Islet precursor cell (in vitro differentiated cells): ENCODE results near the gene PURA.

Experiments
- DNase-seq: peaks from one replicate; pipeline ENCODE4 v3.0.0-alpha.2; 2018

Gene PURA

GRCh38 chr5:140113699-140114263, at the start of gene PURA:
Gene PURA, plus strand, starts transcription at chr5:140114109. Its CDS starts 73 bp downstream, at chr5:140114182.
- peak; percentile 98 for DNase-seq

GRCh38 chr5:140072812-140073211, 41.1 kb upstream of the PURA start:
- no peak for DNase-seq

GRCh38 chr5:140073296-140073695, 40.6 kb upstream of the PURA start:
- no peak for DNase-seq

- DNase-seq, result no peak
These were observed 38.5 kb upstream of the PURA start for GRCh38 chr5:140075371-140075770.

- DNase-seq, result no peak
These were observed 37.8 kb upstream of the PURA start for GRCh38 chr5:140076142-140076541.

GRCh38 chr5:140076788-140077187, 37.1 kb upstream of the PURA start:
- no peak for DNase-seq

- DNase-seq, result no peak
These were observed 30.8 kb upstream of the PURA start for GRCh38 chr5:140083120-140083519.

GRCh38 chr5:140083650-140084049, 30.3 kb upstream of the PURA start:
- DNase-seq, result no peak

- DNase-seq, result no peak
These were observed 29.4 kb upstream of the PURA start for GRCh38 chr5:140084541-140084940.

- DNase-seq, result no peak
These were observed 23.7 kb upstream of the PURA start for GRCh38 chr5:140090251-140090650.

GRCh38 chr5:140093179-140093578, 20.7 kb upstream of the PURA start:
- DNase-seq, result no peak

- DNase-seq, result no peak
These were observed 20.0 kb upstream of the PURA start for GRCh38 chr5:140093866-140094265.

- DNase-seq, result no peak
These were observed 19.0 kb upstream of the PURA start for GRCh38 chr5:140094889-140095288.

- no peak for DNase-seq
These were observed 12.7 kb upstream of the PURA start for GRCh38 chr5:140101179-140101578.

- no peak for DNase-seq
These were observed 10.8 kb upstream of the PURA start for GRCh38 chr5:140103154-140103553.

GRCh38 chr5:140104100-140104499, 9.8 kb upstream of the PURA start:
- DNase-seq, result no peak

- DNase-seq, result no peak
These were observed 7.8 kb upstream of the PURA start for GRCh38 chr5:140106101-140106500.

GRCh38 chr5:140106805-140107311, 7.1 kb upstream of the PURA start:
- no peak for DNase-seq

- peak; percentile 94 for DNase-seq
These were observed 6.4 kb upstream of the PURA start for GRCh38 chr5:140107312-140108092.

GRCh38 chr5:140108093-140109017, 5.6 kb upstream of the PURA start:
- peak; percentile 66 for DNase-seq

GRCh38 chr5:140109018-140109758, 4.7 kb upstream of the PURA start:
- DNase-seq, result peak; percentile 58
